Measurements from ENCODE around the gene S100PBP. TPM values are rescaled to one million over a fixed set of nuclear protein-coding genes. Genes with fewer than 3 reads are reported as not detected.

The S100PBP gene
- polyA plus RNA-seq, 2 donors: 4.6 to 11.4 TPM

DNA sequence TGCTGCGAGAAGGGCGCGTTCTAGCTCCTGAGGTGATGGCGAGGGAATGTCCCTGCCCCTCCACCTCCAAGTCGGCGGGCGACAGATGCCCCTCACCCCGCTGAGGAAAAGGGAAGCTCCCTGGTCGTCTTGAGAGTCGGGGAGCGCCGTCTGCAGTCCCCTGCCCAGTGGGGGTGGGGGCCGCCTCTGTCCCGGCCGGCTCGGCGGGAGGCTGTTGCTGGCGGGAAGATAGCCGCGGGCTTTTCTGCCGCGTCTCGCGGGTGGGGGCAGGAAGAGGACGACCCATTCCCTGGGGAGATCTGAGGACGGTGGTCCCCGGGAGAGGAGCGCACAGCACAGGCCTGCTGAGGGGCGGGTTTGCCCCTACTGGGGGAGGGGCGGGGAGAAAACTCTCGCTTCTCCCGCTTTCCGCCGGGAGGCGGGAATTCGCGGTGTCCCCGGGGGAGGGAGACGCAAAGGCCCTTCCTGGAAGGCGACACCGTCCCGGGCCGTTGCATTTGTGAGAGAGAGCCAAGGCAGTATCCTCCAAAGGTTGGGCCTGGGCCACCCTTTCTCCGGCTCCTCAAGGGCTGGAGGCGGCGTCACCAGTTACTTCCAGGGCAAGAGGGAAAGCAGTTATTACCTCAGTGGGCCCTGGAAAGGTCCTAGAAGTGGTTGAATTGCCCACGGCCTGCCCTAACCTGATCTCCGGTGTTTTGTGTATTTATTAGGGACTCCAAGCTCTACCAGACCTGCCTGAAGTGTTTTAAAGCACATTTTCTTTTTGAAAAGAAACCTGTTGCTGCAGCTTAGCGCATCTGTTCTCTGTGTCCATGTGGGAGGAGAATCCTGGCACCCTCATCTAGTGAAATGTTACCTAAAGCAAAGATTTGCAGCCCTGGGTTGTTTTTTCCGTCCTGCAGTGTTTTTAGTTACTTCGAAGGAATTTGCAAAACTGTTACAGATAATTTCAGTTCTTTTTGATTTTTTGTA is 648 bp downstream of the S100PBP start:
- H3K27me3 ChIP-seq (ENCODE audit: control insufficient read depth in 1 of 2, insufficient read depth in 2 of 2, low read length in 2 of 2): no peaks in the 10 kb centered on the region
- WGBS, 2 donors: 1% methylated on average over 30 to 51 of the region's 51 CpGs
- no peaks in the 10 kb centered on the region for H3K36me3 ChIP-seq (ENCODE audit: control insufficient read depth in 2 of 2, insufficient read depth in 2 of 2, low read length in 1 of 2)
- peaks cover 0 to 2% of the 10 kb centered on the region in 2 donors for H3K4me1 ChIP-seq (ENCODE audit: control insufficient read depth in 2 of 2, insufficient read depth in 2 of 2, low read length in 1 of 2)
- H3K27ac ChIP-seq (ENCODE audit: low read depth in 2 of 2, low read length in 1 of 2): peak overlapping the region; percentile 89 to 95
- H3K9me3 ChIP-seq (ENCODE audit: control insufficient read depth in 2 of 2, insufficient read depth in 1 of 2, low read depth in 1 of 2, low read length in 1 of 2): no peaks in the 10 kb centered on the region
- peak overlapping the region; percentile 86 to 95 for H3K4me3 ChIP-seq (ENCODE audit: low read depth in 1 of 2, low read length in 2 of 2)

DNA sequence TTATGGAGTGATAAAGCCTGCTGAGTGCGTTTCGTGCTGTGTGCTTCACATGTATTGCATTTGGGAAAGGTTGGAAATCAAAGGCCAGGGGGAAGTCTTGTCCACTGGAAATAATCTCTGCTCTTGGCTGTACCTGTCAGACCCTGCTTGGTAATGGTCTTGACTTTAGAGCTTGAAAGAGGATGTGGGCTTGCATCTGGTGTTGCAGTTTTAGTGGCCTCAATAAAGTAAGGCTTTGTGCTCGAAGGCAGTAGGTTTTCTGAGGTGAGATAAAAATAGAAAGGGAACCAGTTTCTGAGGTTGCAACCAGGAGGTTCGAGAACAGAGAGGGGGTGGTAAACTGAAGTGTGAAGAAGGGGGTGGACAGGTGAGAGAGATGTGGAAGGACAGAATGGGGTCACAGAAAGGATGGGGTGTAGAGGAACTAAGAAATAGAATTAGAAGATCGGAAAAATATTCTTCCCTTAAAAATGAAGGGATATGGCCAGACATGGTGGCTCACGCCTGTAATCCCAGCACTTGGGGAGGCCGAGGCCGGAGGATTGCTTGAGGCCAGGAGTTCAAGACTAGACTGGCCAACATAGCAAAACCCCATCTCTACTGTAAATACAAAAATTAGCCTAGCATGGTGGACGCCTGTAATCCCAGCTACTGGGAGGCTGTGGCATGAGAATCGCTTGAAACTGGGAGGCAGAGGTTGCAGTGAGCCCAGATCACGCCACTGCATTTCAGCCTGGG is 1.5 kb downstream of the S100PBP start:
- Histone ChIP-seq H3K4me1 (ENCODE audit: control insufficient read depth in 2 of 2, insufficient read depth in 2 of 2, low read length in 1 of 2) (peaks cover 0 to 2% of the 10 kb centered on the region in 2 donors), H3K27ac (ENCODE audit: low read depth in 2 of 2, low read length in 1 of 2) (no peak overlapping the region), H3K27me3 (ENCODE audit: control insufficient read depth in 1 of 2, insufficient read depth in 2 of 2, low read length in 2 of 2) (no peaks in the 10 kb centered on the region), H3K4me3 (ENCODE audit: low read depth in 1 of 2, low read length in 2 of 2) (peak overlapping the region in 1 of 2 donors; percentile 95), H3K9me3 (ENCODE audit: control insufficient read depth in 2 of 2, insufficient read depth in 1 of 2, low read depth in 1 of 2, low read length in 1 of 2) (no peaks in the 10 kb centered on the region), H3K36me3 (ENCODE audit: control insufficient read depth in 2 of 2, insufficient read depth in 2 of 2, low read length in 1 of 2) (no peaks in the 10 kb centered on the region)
- WGBS, 2 donors: 66 to 68% methylated on average over 11 of the region's 11 CpGs

DNA sequence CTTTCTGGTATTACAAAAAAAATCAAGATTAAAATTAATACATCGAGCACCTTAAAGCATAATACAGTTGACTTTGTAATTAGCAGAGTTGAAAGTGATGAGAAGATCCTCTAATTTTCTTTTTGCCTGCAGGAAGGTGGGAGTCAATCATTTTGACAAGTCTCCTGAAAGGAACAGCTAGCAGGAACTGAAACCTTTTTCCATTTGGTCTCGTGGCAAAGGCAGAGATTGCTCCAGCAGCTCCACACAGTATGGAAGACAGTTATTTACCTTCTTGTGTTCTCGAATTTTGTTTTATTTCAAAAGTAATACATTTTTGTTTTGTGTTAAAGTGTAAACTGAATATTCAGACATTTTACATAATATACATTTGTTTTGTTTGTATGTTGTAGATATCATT is 7.7 kb downstream of the S100PBP start:
- Histone ChIP-seq H3K27ac (ENCODE audit: low read depth in 2 of 2, low read length in 1 of 2) (no peak overlapping the region), H3K36me3 (ENCODE audit: control insufficient read depth in 2 of 2, insufficient read depth in 2 of 2, low read length in 1 of 2) (peaks cover 6 to 7% of the 10 kb centered on the region in 2 donors), H3K4me1 (ENCODE audit: control insufficient read depth in 2 of 2, insufficient read depth in 2 of 2, low read length in 1 of 2) (no peaks in the 10 kb centered on the region), H3K27me3 (ENCODE audit: control insufficient read depth in 1 of 2, insufficient read depth in 2 of 2, low read length in 2 of 2) (no peaks in the 10 kb centered on the region), H3K4me3 (ENCODE audit: low read depth in 1 of 2, low read length in 2 of 2) (no peak overlapping the region), H3K9me3 (ENCODE audit: control insufficient read depth in 2 of 2, insufficient read depth in 1 of 2, low read depth in 1 of 2, low read length in 1 of 2) (no peaks in the 10 kb centered on the region)
- 88% methylated on average over 3 of the region's 3 CpGs for WGBS, 2 donors

- 93 to 95% methylated on average over 7 of the region's 7 CpGs for WGBS, 2 donors
- no peaks in the 10 kb centered on the region for H3K4me1 ChIP-seq (ENCODE audit: control insufficient read depth in 2 of 2, insufficient read depth in 2 of 2, low read length in 1 of 2)
- H3K27me3 ChIP-seq (ENCODE audit: control insufficient read depth in 1 of 2, insufficient read depth in 2 of 2, low read length in 2 of 2): no peaks in the 10 kb centered on the region
- peaks cover 7 to 9% of the 10 kb centered on the region in 2 donors for H3K36me3 ChIP-seq (ENCODE audit: control insufficient read depth in 2 of 2, insufficient read depth in 2 of 2, low read length in 1 of 2)
- no peaks in the 10 kb centered on the region for H3K9me3 ChIP-seq (ENCODE audit: control insufficient read depth in 2 of 2, insufficient read depth in 1 of 2, low read depth in 1 of 2, low read length in 1 of 2)
- H3K4me3 ChIP-seq (ENCODE audit: low read depth in 1 of 2, low read length in 2 of 2): no peak overlapping the region
- H3K27ac ChIP-seq (ENCODE audit: low read depth in 2 of 2, low read length in 1 of 2): no peak overlapping the region
Observed at GRCh38 chr1:32828341-32828740, 10.9 kb downstream of the S100PBP start.

DNA sequence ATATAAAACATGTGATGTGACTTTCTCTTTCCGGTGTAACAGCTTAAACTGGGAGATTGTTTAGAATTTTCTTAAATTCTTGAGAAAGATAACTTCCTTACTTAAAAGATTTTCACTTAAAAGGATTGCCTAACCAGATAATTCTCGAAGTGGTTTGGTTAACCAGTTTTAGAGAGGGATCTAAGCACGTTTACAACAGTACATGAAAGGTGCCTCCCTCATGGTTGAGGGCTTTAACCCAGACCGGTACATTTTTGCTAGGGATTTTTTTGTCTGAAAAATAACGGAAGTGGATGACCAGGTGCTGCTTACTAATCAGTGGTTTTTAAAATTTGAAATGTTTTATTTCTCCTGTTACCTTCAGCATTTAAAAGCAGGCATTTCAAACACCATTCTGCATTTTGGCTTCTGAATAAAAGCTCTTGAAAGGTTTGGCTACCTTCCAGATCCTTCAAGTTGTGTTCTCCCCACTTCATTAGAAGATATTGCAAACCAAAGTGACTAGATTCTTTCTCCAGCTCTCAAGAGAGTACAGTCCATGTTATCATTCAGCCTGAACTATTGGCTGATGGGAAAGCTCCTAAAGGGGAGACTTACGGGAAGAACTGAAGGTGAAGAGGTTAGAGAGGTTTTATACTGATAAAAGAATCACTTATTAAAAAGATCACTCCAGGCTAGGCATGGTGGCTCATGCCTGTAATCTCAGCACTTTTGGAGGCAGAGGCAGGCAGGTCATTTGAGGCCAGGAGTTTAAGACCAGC is 12.8 kb downstream of the S100PBP start:
- H3K27me3 ChIP-seq (ENCODE audit: control insufficient read depth in 1 of 2, insufficient read depth in 2 of 2, low read length in 2 of 2): no peaks in the 10 kb centered on the region
- 88 to 91% methylated on average over 6 of the region's 6 CpGs for WGBS, 2 donors
- peaks cover 5 to 9% of the 10 kb centered on the region in 2 donors for H3K36me3 ChIP-seq (ENCODE audit: control insufficient read depth in 2 of 2, insufficient read depth in 2 of 2, low read length in 1 of 2)
- H3K27ac ChIP-seq (ENCODE audit: low read depth in 2 of 2, low read length in 1 of 2): no peak overlapping the region
- H3K4me3 ChIP-seq (ENCODE audit: low read depth in 1 of 2, low read length in 2 of 2): no peak overlapping the region
- H3K4me1 ChIP-seq (ENCODE audit: control insufficient read depth in 2 of 2, insufficient read depth in 2 of 2, low read length in 1 of 2): no peaks in the 10 kb centered on the region
- no peaks in the 10 kb centered on the region for H3K9me3 ChIP-seq (ENCODE audit: control insufficient read depth in 2 of 2, insufficient read depth in 1 of 2, low read depth in 1 of 2, low read length in 1 of 2)

DNA sequence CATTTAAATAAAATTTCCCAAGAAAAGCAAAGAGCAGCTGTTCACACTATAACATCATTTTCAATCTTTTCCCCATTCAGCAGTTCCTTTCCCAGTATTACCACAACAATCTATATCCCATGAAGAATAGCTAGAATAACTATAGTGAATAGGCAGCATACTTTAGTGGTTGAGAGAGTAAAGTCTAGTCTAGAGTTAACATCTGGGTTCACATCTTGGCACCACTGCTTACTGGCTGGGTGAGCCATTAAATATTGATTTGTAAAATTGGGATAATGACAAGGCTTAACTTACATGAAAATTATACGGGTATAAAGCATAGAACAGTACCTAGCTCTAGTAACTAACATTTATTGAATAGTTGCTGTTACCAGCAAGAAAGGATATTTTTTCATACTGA is 14.4 kb downstream of the S100PBP start:
- Histone ChIP-seq H3K27ac (ENCODE audit: low read depth in 2 of 2, low read length in 1 of 2) (no peak overlapping the region), H3K9me3 (ENCODE audit: control insufficient read depth in 2 of 2, insufficient read depth in 1 of 2, low read depth in 1 of 2, low read length in 1 of 2) (no peaks in the 10 kb centered on the region), H3K4me3 (ENCODE audit: low read depth in 1 of 2, low read length in 2 of 2) (no peak overlapping the region), H3K36me3 (ENCODE audit: control insufficient read depth in 2 of 2, insufficient read depth in 2 of 2, low read length in 1 of 2) (peaks cover 2 to 4% of the 10 kb centered on the region in 2 donors), H3K4me1 (ENCODE audit: control insufficient read depth in 2 of 2, insufficient read depth in 2 of 2, low read length in 1 of 2) (no peaks in the 10 kb centered on the region), H3K27me3 (ENCODE audit: control insufficient read depth in 1 of 2, insufficient read depth in 2 of 2, low read length in 2 of 2) (no peaks in the 10 kb centered on the region)
- WGBS, 2 donors: 64 to 83% methylated on average over 1 of the region's 1 CpG

GRCh38 chr1:32848354-32849063 is 31.1 kb downstream of the S100PBP start:
- Histone ChIP-seq H3K27ac (ENCODE audit: low read depth in 2 of 2, low read length in 1 of 2) (no peak overlapping the region), H3K27me3 (ENCODE audit: control insufficient read depth in 1 of 2, insufficient read depth in 2 of 2, low read length in 2 of 2) (no peaks in the 10 kb centered on the region), H3K36me3 (ENCODE audit: control insufficient read depth in 2 of 2, insufficient read depth in 2 of 2, low read length in 1 of 2) (peaks cover 0 to 4% of the 10 kb centered on the region in 2 donors), H3K4me3 (ENCODE audit: low read depth in 1 of 2, low read length in 2 of 2) (no peak overlapping the region), H3K4me1 (ENCODE audit: control insufficient read depth in 2 of 2, insufficient read depth in 2 of 2, low read length in 1 of 2) (no peaks in the 10 kb centered on the region), H3K9me3 (ENCODE audit: control insufficient read depth in 2 of 2, insufficient read depth in 1 of 2, low read depth in 1 of 2, low read length in 1 of 2) (no peaks in the 10 kb centered on the region)
- 41 to 45% methylated on average over 2 of the region's 2 CpGs for WGBS, 2 donors

DNA sequence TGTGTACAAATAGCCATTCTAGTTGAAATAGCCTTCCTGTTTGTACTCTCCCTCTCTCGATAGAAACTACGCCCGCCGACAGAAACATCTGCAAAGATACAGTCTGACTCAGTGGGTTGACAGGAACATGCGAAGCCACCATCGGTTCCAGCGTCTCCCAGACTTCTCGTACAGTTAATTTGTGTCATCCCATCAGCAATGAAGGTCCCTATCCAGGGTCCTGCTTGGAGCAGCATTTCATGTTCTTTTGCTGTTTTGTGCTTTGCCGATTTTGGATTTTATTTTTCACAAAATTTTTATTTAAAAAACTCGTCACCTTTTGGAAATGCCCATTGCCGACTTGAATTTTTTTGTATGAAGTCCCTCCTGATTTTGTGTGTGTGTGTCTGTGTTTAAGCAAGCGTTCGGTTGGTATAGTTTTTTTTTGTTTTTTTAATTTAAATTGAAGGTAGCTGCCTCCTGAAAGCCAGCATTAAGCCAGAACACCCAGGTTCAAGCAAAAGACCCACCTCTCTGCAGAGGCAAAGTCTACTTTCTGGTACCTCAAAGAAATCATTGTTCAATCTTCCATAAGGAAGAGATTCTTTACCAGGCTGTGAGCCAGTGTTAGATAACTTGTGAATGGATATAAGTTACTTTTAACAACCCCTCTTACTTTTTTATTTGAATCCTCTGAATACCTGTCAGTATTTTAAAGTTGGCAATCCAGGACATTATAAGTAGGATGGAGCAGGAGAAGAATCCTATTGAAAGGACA is 38.6 kb downstream of the S100PBP start:
- Histone ChIP-seq H3K4me1 (ENCODE audit: control insufficient read depth in 2 of 2, insufficient read depth in 2 of 2, low read length in 1 of 2) (no peaks in the 10 kb centered on the region), H3K27me3 (ENCODE audit: control insufficient read depth in 1 of 2, insufficient read depth in 2 of 2, low read length in 2 of 2) (no peaks in the 10 kb centered on the region), H3K4me3 (ENCODE audit: low read depth in 1 of 2, low read length in 2 of 2) (no peak overlapping the region), H3K27ac (ENCODE audit: low read depth in 2 of 2, low read length in 1 of 2) (no peak overlapping the region), H3K9me3 (ENCODE audit: control insufficient read depth in 2 of 2, insufficient read depth in 1 of 2, low read depth in 1 of 2, low read length in 1 of 2) (no peaks in the 10 kb centered on the region), H3K36me3 (ENCODE audit: control insufficient read depth in 2 of 2, insufficient read depth in 2 of 2, low read length in 1 of 2) (peaks cover 5 to 6% of the 10 kb centered on the region in 2 donors)
- 89 to 95% methylated on average over 13 of the region's 13 CpGs for WGBS, 2 donors
